H54 (cell line): ENCODE results near the gene RANBP10.

Experiments
- DNase-seq: peaks from one replicate; pipeline ENCODE4 v3.0.0; 2011; ENCODE audit warnings: low spot score, mixed read lengths; ENCODE audit not compliant: insufficient read length
- FAIRE-seq: peaks from 3 replicates; lab custom pipeline; 2011; peaks lifted over from hg19 to GRCh38; lab: Jason Lieb, UNC
- POLR2A ChIP-seq: IDR thresholded peaks from 2 replicates; pipeline ENCODE4 v1.6.1; 2011; ENCODE audit warnings: low read depth, mild to moderate bottlenecking, low read length

Gene RANBP10

GRCh38 chr16:67781565-67781921 lies 24.8 kb downstream of the RANBP10 start:
- DNase-seq, result no peak
- no peak for TF ChIP-seq POLR2A
- no peak for FAIRE-seq

- DNase-seq (no peak), FAIRE-seq (no peak)
- TF ChIP-seq POLR2A, result no peak
Measured at GRCh38 chr16:67780847-67781564, 25.4 kb downstream of the RANBP10 start.

- FAIRE-seq (no peak), DNase-seq (no peak)
- no peak for TF ChIP-seq POLR2A
Measured at GRCh38 chr16:67779256-67780014, 26.9 kb downstream of the RANBP10 start.

GRCh38 chr16:67775273-67775672 lies 31.1 kb downstream of the RANBP10 start:
- no peak for TF ChIP-seq POLR2A
- no peak for FAIRE-seq
- no peak for DNase-seq

GRCh38 chr16:67774457-67774853 lies 31.9 kb downstream of the RANBP10 start:
- TF ChIP-seq POLR2A, result no peak
- FAIRE-seq, result no peak
- DNase-seq, result no peak

GRCh38 chr16:67773569-67774456 lies 32.5 kb downstream of the RANBP10 start:
- no peak for DNase-seq
- no peak for TF ChIP-seq POLR2A
- no peak for FAIRE-seq

- FAIRE-seq, result no peak
- no peak for DNase-seq
- TF ChIP-seq POLR2A, result no peak
Measured at GRCh38 chr16:67773099-67773498, 33.3 kb downstream of the RANBP10 start.

- DNase-seq, result no peak
- no peak for FAIRE-seq
- TF ChIP-seq POLR2A, result no peak
Measured at GRCh38 chr16:67770346-67770991, 35.9 kb downstream of the RANBP10 start.

GRCh38 chr16:67767953-67768352 lies 38.4 kb downstream of the RANBP10 start:
- FAIRE-seq (no peak), DNase-seq (no peak)
- no peak for TF ChIP-seq POLR2A

- no peak for FAIRE-seq
- TF ChIP-seq POLR2A, result no peak
- DNase-seq, result no peak
Measured at GRCh38 chr16:67766291-67766690, 40.1 kb downstream of the RANBP10 start.

- no peak for TF ChIP-seq POLR2A
- DNase-seq (no peak), FAIRE-seq (no peak)
Measured at GRCh38 chr16:67764158-67764667, 42.1 kb downstream of the RANBP10 start.

- FAIRE-seq (no peak), DNase-seq (no peak)
- no peak for TF ChIP-seq POLR2A
Measured at GRCh38 chr16:67763066-67763465, 43.3 kb downstream of the RANBP10 start.

GRCh38 chr16:67762385-67762784 lies 44.0 kb downstream of the RANBP10 start:
- DNase-seq (no peak), FAIRE-seq (no peak)
- TF ChIP-seq POLR2A, result no peak

GRCh38 chr16:67761924-67762323 lies 44.4 kb downstream of the RANBP10 start:
- DNase-seq (no peak), FAIRE-seq (no peak)
- TF ChIP-seq POLR2A, result no peak
